SH-SY5Y (cell line): ENCODE data around the gene MUC4.

Experiments
- GATA2 ChIP-seq: IDR thresholded peaks from 2 replicates; pipeline ENCODE4 v1.6.1; 2011; ENCODE audit warnings: mild to moderate bottlenecking, low read depth, low read length
- GATA3 ChIP-seq: IDR thresholded peaks from 2 replicates; pipeline ENCODE4 v1.6.1; 2011; ENCODE audit warnings: low read depth, mild to moderate bottlenecking, low read length, moderate library complexity

GRCh38 chr3:195752066-195752465 lies 59.7 kb downstream of the MUC4 start:
- TF ChIP-seq GATA3 (no peak), GATA2 (no peak)
